Transverse colon (tissue), 4 donors: ENCODE measurements around the gene MKNK1.

Experiments used
- CTCF ChIP-seq, 5 experiments: fragments of 200-600 bp in 3 of 5; fragments of 450-650 bp in 2 of 5; sonication (generic) in 3 of 5; IDR thresholded peaks; 1 replicate in 2 of 5; 2 replicates in 3 of 5; pipeline ENCODE4 v1.5.1; 2016 to 2017; ENCODE audit warnings: antibody characterized with exemption in 5 of 5, inconsistent platforms in 3 of 5, mild to moderate bottlenecking in 2 of 5, moderate library complexity in 1 of 5
- EP300 ChIP-seq: sonication (generic); formaldehyde crosslinking; IDR thresholded peaks from one replicate; pipeline ENCODE4 v1.6.1; 2017; ENCODE audit warnings: antibody characterized with exemption, low read depth
- POLR2A ChIP-seq: fragments of 450-650 bp; IDR thresholded peaks from one replicate; pipeline ENCODE4 v1.6.1; 2016; ENCODE audit warnings: antibody characterized with exemption, mild to moderate bottlenecking, moderate library complexity
- POLR2AphosphoS5 ChIP-seq, 3 donors: sonication (generic); formaldehyde crosslinking; IDR thresholded peaks; one replicate each; pipeline ENCODE4 v1.6.1; 2016; ENCODE audit warnings: antibody characterized with exemption in 3 of 3

DNA sequence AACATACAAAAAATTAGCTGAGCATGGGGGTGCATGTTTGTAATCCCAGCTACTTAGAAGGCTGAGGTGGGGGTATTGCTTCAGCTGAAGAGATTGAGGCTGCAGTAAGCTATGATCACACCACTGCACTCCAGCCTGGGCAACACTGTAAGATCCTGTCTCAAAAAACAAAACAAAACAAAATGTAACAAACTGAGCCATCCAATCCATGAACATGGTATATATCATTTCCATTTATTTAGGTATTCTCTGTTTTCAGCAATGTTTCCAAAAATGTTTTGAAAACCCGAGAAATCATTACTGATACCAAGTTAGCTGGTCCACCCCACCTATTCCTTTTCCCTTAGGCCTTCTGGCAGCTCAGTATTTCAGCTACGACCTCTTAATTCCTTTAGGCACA lies 45.7 kb upstream of the MKNK1 start:
- TF ChIP-seq CTCF (IDR thresholded peaks at IDR 0.05) = no peak
- TF ChIP-seq POLR2A = no peak
- no peak for TF ChIP-seq POLR2AphosphoS5 (IDR thresholded peaks at IDR 0.05)
- no peak for TF ChIP-seq EP300
